ENCODE measurements around the gene POGK. TPM values are rescaled to one million over a fixed set of nuclear protein-coding genes. Genes with fewer than 3 reads are reported as not detected.

Gene POGK
- total RNA-seq, 3 donors from 2014 or later (not counting 1 experiment from before 2014, with no cell fraction given): 14.2 to 19.7 (median 19.2) TPM

DNA sequence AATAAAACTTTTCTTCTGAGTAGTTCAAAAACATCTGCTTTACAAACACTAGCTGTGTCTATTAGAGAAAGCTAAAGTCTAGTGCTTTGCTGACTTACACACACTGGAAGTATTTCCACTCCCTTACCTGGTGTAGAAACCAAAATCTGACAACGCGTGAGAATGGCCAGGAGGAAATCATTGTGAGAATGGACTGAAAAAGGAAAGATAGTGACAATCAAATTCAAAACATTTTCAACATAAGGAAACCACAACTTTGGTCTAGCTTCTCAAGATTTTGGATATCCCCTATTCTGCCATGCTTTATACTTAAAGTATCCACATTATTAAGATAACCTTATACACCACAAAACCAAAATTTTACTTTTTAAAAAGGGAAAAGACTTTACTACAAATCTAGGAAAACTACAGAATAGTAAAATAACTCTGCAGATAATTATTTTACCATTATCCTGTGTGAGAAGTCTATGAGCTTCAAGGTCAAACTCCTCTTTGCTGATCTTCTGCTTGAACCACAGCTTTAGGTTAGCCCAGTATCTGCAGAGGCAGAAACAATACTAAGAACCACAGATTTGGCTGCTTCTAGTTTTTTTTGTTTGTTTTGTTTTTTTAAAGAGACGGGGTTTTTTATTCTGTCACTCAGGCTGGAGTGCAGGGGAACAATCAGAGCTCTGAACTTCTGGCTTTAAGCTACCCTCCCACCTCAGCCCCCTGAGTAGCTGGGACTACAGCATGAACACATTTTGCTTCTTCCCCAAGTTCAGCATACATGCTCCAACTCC lies 30.2 kb downstream of the POGK start:
- Histone ChIP-seq H3K27me3 (ENCODE audit: control insufficient read depth, insufficient read depth, low read length) (no peaks in the 10 kb centered on the region), H3K27ac (ENCODE audit: low read length) (no peak overlapping the region), H3K4me3 (ENCODE audit: low read length) (no peak overlapping the region), H3K4me1 (ENCODE audit: control insufficient read depth, insufficient read depth, low read length) (peaks cover 2% of the 10 kb centered on the region), H3K9me3 (ENCODE audit: control insufficient read depth, insufficient read depth, low read length) (no peaks in the 10 kb centered on the region), H3K36me3 (ENCODE audit: control insufficient read depth, insufficient read depth, low read length) (peaks cover 23% of the 10 kb centered on the region)
- no peak for DNase-seq
- no peak overlapping the region for H3K27ac Mint-ChIP-seq
- no peaks in the 10 kb centered on the region for H3K27me3 Mint-ChIP-seq (ENCODE audit: low read depth in 2 of 2)
- intact Hi-C loops (cut with micrococcal nuclease): no loop called here
- TF ChIP-seq, protein P1, sequence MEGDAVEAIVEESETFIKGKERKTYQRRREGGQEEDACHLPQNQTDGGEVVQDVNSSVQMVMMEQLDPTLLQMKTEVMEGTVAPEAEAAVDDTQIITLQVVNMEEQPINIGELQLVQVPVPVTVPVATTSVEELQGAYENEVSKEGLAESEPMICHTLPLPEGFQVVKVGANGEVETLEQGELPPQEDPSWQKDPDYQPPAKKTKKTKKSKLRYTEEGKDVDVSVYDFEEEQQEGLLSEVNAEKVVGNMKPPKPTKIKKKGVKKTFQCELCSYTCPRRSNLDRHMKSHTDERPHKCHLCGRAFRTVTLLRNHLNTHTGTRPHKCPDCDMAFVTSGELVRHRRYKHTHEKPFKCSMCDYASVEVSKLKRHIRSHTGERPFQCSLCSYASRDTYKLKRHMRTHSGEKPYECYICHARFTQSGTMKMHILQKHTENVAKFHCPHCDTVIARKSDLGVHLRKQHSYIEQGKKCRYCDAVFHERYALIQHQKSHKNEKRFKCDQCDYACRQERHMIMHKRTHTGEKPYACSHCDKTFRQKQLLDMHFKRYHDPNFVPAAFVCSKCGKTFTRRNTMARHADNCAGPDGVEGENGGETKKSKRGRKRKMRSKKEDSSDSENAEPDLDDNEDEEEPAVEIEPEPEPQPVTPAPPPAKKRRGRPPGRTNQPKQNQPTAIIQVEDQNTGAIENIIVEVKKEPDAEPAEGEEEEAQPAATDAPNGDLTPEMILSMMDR (IDR thresholded peaks at IDR 0.05): no peak
- WGBS (ENCODE audit: insufficient coverage): 17% methylated on average over 1 of the region's 3 CpGs
- H3K4me1 Mint-ChIP-seq: peaks cover 17 to 31% of the 10 kb centered on the region in 2 donors
- no peaks in the 10 kb centered on the region for H3K36me3 Mint-ChIP-seq
- no peak for ATAC-seq
- H3K4me3 Mint-ChIP-seq: no peak overlapping the region
- no peaks in the 10 kb centered on the region for H3K9me3 Mint-ChIP-seq

DNA sequence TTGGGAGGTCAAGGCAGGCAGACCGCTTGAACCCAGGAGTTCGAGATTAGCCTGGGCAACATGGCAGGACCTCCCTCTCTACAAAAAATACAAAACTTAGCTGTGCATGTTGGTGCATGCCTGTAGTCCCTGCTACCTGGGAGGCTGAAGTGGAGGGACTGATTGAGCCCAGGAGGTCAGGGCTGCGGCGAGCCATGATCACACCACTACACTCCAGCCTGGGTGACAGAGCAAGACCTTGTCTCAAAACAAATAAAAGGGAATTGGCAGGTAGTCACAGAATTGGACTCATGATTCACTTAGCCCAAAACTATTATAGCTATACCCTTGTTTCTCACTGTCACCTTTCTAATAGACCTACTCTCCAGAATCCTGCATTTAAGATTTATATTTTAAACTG lies 31.3 kb downstream of the POGK start:
- ATAC-seq (no peak), DNase-seq (no peak)
- TF ChIP-seq, protein P1 (IDR thresholded peaks at IDR 0.05): no peak
- H3K4me1 Mint-ChIP-seq: peaks cover 25 to 41% of the 10 kb centered on the region in 2 donors
- no peaks in the 10 kb centered on the region for H3K27me3 Mint-ChIP-seq (ENCODE audit: low read depth in 2 of 2)
- no peaks in the 10 kb centered on the region for H3K27me3 ChIP-seq (ENCODE audit: control insufficient read depth, insufficient read depth, low read length)
- no peaks in the 10 kb centered on the region for H3K36me3 Mint-ChIP-seq
- H3K9me3 ChIP-seq (ENCODE audit: control insufficient read depth, insufficient read depth, low read length): no peaks in the 10 kb centered on the region
- H3K36me3 ChIP-seq (ENCODE audit: control insufficient read depth, insufficient read depth, low read length): peaks cover 16% of the 10 kb centered on the region
- WGBS (ENCODE audit: insufficient coverage): 100% methylated on average over 4 of the region's 4 CpGs
- H3K4me3 Mint-ChIP-seq: no peak overlapping the region
- H3K27ac Mint-ChIP-seq: no peak overlapping the region
- peaks cover 9% of the 10 kb centered on the region for H3K4me1 ChIP-seq (ENCODE audit: control insufficient read depth, insufficient read depth, low read length)
- intact Hi-C loops (cut with micrococcal nuclease): no loop called here
- no peak overlapping the region for H3K4me3 ChIP-seq (ENCODE audit: low read length)
- no peaks in the 10 kb centered on the region for H3K9me3 Mint-ChIP-seq
- no peak overlapping the region for H3K27ac ChIP-seq (ENCODE audit: low read length)

DNA sequence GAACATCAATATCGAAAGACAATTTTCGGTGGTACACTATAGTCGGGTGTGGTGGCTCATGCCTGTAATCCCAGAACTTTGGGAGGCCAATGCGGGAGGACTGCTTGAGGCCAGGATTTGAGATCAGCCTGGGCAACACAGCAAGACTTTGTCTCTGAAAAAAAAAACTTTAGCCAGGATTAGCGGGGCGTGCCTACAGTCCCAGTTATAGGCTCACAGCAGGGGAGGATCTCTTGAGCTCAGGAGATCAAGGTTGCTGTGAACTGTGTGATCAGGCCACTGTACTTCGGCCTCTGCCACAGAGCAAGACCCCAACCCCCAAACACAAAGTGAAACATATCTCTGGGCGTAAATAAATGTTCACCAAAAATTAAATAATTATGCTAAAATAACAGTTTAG lies 35.2 kb downstream of the POGK start:
- Histone ChIP-seq H3K4me1 (ENCODE audit: control insufficient read depth, insufficient read depth, low read length) (peaks cover 13% of the 10 kb centered on the region), H3K27ac (ENCODE audit: low read length) (no peak overlapping the region), H3K27me3 (ENCODE audit: control insufficient read depth, insufficient read depth, low read length) (no peaks in the 10 kb centered on the region), H3K9me3 (ENCODE audit: control insufficient read depth, insufficient read depth, low read length) (no peaks in the 10 kb centered on the region), H3K4me3 (ENCODE audit: low read length) (no peak overlapping the region), H3K36me3 (ENCODE audit: control insufficient read depth, insufficient read depth, low read length) (no peaks in the 10 kb centered on the region)
- Mint-ChIP-seq H3K4me3 (no peak overlapping the region), H3K4me1 (peaks cover 25 to 42% of the 10 kb centered on the region in 2 donors), H3K27me3 (ENCODE audit: low read depth in 2 of 2) (no peaks in the 10 kb centered on the region), H3K36me3 (no peaks in the 10 kb centered on the region), H3K9me3 (no peaks in the 10 kb centered on the region), H3K27ac (no peak overlapping the region)
- TF ChIP-seq, protein P1 (IDR thresholded peaks at IDR 0.05): no peak
- intact Hi-C loops (cut with micrococcal nuclease): no loop called here
- DNase-seq (no peak), ATAC-seq (no peak)
- WGBS (ENCODE audit: insufficient coverage): 98% methylated on average over 6 of the region's 8 CpGs

Data from natural killer cell (primary cell).